ENCODE measurements around the gene EPN1.
"Not testable (repeated sequence)": the region's sequence is repeated elsewhere in the genome, so short reads cannot be mapped to it uniquely, and the experiment has no call there.

EPN1 gene

DNA sequence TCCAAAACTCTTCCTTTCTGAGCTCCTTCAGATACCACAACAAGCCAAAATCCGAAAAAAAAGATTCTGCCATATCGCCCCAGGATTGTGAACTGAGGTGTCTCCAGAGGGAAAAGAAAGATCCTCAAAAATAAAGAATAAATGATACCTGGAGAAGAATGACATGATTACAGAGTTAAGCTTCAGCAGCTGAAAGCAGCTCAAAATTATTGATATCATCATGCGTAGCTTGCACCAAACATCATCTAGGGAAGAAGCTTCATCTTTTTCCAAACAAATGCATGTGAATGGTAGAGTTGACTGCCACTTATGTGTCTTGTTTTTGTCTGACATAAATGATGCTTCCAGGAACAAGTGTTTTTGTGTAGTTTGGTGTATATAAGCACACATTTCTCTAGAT lies 63.3 kb downstream of the EPN1 start, which contains the start of gene NLRP9:
NLRP9 (minus strand) TSS at position 101 of the 400 bp plus-strand sequence; CDS start at position 73, 28 bp downstream.
- TF ChIP-seq, protein P1, sequence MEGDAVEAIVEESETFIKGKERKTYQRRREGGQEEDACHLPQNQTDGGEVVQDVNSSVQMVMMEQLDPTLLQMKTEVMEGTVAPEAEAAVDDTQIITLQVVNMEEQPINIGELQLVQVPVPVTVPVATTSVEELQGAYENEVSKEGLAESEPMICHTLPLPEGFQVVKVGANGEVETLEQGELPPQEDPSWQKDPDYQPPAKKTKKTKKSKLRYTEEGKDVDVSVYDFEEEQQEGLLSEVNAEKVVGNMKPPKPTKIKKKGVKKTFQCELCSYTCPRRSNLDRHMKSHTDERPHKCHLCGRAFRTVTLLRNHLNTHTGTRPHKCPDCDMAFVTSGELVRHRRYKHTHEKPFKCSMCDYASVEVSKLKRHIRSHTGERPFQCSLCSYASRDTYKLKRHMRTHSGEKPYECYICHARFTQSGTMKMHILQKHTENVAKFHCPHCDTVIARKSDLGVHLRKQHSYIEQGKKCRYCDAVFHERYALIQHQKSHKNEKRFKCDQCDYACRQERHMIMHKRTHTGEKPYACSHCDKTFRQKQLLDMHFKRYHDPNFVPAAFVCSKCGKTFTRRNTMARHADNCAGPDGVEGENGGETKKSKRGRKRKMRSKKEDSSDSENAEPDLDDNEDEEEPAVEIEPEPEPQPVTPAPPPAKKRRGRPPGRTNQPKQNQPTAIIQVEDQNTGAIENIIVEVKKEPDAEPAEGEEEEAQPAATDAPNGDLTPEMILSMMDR (IDR thresholded peaks at IDR 0.05; ENCODE audit: extremely low read depth, insufficient read depth, missing control alignments) = no peak
- in situ Hi-C loops (cut with MboI; ENCODE audit: low pct_unique_long_range_greater_than_20kb, low sequenced_read_pairs, unreplicated experiment) = no loop called here

DNA sequence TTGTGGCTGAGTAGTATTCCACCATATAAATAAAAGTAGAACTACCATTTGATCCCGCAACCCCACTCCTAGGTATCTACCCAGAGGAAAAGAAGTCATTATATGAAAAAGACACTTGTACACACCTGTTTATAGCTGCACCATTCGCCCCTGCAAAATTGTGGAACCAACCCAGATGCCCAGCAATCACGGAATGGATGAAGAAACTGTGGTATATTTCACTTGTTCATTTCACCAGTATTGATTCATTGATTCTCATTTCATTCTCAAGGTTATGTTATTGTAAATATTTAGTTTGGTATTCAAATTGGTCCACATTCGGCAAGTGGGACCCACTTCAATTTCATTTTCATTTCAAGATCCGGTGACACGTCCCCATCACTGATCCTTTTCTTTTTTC lies 75.7 kb downstream of the EPN1 start:
- TF ChIP-seq, protein P1 (IDR thresholded peaks at IDR 0.05; ENCODE audit: extremely low read depth, insufficient read depth, missing control alignments) = no peak
- in situ Hi-C loops (cut with MboI; ENCODE audit: low pct_unique_long_range_greater_than_20kb, low sequenced_read_pairs, unreplicated experiment) = no loop called here
- no peak for DNase-seq (ENCODE audit: low spot score)

More for the DNA sequence above, 63.3 kb downstream of the EPN1 start, which contains the start of gene NLRP9:
- no peak for DNase-seq (ENCODE audit: low spot score)

DNA sequence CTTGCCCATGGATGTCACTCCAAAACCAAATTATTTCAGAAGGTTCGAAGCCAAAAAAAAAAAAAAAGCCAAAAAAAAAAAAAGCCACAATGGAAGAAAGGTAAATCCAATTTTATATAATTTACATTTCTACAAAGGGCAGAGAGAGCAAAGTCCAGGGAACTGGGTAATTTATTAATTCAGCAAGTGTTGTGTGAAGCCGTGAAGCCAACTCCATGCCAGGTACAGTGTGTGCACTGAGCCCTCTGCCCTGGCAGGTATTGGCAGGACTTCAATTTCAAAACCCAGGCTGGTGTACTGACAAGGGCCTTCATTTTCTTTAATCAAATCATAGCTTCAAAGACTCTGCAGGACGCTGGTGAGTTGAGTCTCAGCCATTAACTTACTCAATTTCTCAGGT lies 78.4 kb downstream of the EPN1 start:
- in situ Hi-C loops (cut with MboI; ENCODE audit: low pct_unique_long_range_greater_than_20kb, low sequenced_read_pairs, unreplicated experiment) = no loop called here
- TF ChIP-seq, protein P1 (IDR thresholded peaks at IDR 0.05; ENCODE audit: extremely low read depth, insufficient read depth, missing control alignments) = no peak
- no peak for DNase-seq (ENCODE audit: low spot score)

DNA sequence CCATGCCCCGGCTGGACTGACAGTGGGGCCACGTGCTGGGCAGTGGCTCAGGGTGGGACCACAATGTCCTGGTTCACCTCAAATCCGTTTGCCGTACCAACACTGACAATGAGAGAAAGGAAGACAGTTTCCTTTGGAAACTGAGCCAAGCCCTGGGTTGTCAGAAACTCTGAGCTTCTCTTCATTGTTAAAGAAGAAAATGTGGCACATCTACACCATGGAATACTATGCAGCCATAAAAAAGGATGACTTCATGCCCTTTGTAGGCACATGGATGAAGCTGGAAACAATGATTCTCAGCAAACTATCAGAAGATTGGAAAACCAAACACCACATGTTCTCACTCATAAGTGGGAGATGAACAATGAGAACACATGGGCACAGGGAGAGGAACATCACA lies 81.8 kb downstream of the EPN1 start:
- DNase-seq (ENCODE audit: low spot score); in situ Hi-C loops (cut with MboI; ENCODE audit: low pct_unique_long_range_greater_than_20kb, low sequenced_read_pairs, unreplicated experiment): not testable (repeated sequence)

DNA sequence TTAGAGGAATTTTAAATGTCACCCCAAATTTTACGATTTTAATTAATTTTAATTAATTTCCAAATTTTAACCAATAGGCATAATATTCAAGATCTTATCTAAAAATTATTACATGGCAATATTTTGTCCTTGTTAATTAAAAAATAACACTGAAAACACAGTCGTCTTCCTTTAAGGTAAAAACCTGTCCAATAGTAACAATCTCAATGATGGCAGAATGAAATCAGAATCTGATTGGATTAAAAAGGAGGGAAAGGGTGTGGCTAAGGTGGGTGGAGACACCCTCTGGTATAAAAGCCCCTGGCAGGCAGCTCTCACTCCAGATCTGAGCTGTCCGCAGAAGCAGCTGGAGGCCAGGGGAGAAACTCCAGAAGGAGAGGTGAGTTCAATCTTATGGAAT lies 83.8 kb downstream of the EPN1 start, which contains the start of gene RFPL4A:
RFPL4A (plus strand) TSS at position 301 of the 400 bp plus-strand sequence. CDS start 2,704 bp downstream, outside the sequence.
- DNase-seq (ENCODE audit: low spot score); in situ Hi-C loops (cut with MboI; ENCODE audit: low pct_unique_long_range_greater_than_20kb, low sequenced_read_pairs, unreplicated experiment): not testable (repeated sequence)

Measured in GM13977 (cell line).